Transverse colon (tissue), 4 donors: ENCODE measurements around the gene CFAP97. TPM values are rescaled to one million over a fixed set of nuclear protein-coding genes. Genes with fewer than 3 reads are reported as not detected.

Source experiments
- DNase-seq: peaks from one replicate; pipeline ENCODE4 v3.0.0-alpha.2; 2019
- H3K27ac ChIP-seq, 4 donors: fragments of 200-600 bp; sonication (generic); 2 replicates each; pipeline ENCODE4 v1.5.1; 2016 to 2018; ENCODE audit warnings: inconsistent platforms in 4 of 4
- H3K27me3 ChIP-seq: fragments of 200-600 bp; sonication (generic); 2 replicates; pipeline ENCODE4 v1.5.1; 2017; ENCODE audit warnings: inconsistent platforms
- H3K36me3 ChIP-seq, 4 donors: fragments of 200-600 bp; sonication (generic); 2 replicates each; pipeline ENCODE4 v1.5.1; 2017 to 2019; ENCODE audit warnings: inconsistent platforms in 4 of 4
- H3K4me1 ChIP-seq, 4 donors: fragments of 200-600 bp; sonication (generic); 2 replicates each; pipeline ENCODE4 v1.5.1; 2017 to 2020; ENCODE audit warnings: inconsistent platforms in 4 of 4
- H3K4me3 ChIP-seq, 4 donors: fragments of 200-600 bp; sonication (generic); 1 replicate in 1 of 4; 2 replicates in 3 of 4; pipeline versions ENCODE4 v1.5.1 to v1.6.1; 2017 to 2019; ENCODE audit warnings: inconsistent platforms in 4 of 4
- H3K9me3 ChIP-seq, 2 donors: fragments of 200-600 bp; sonication (generic); 2 replicates each; pipeline ENCODE4 v1.5.1; 2017 to 2019; ENCODE audit warnings: inconsistent platforms in 2 of 2
- EP300 ChIP-seq: sonication (generic); formaldehyde crosslinking; IDR thresholded peaks from one replicate; pipeline ENCODE4 v1.6.1; 2017; ENCODE audit warnings: antibody characterized with exemption, low read depth
- POLR2A ChIP-seq: fragments of 450-650 bp; IDR thresholded peaks from one replicate; pipeline ENCODE4 v1.6.1; 2016; ENCODE audit warnings: antibody characterized with exemption, mild to moderate bottlenecking, moderate library complexity
- POLR2AphosphoS5 ChIP-seq, 3 donors: sonication (generic); formaldehyde crosslinking; IDR thresholded peaks; one replicate each; pipeline ENCODE4 v1.6.1; 2016; ENCODE audit warnings: antibody characterized with exemption in 3 of 3
- WGBS, 2 donors: methylation state at CpG; one replicate each; pipeline ENCODE4 v1.1.5; 2018; ENCODE audit warnings: low coverage in 1 of 2; 5-methylcytosine and 5-hydroxymethylcytosine counted together
- in situ Hi-C, 4 donors: fragments of 200-750 bp; cut with MboI; loops; one replicate each; pipeline versions ENCODE4 v1.15.0 to v1.15.1; 2017; ENCODE audit warnings: low sequenced_read_pairs in 3 of 4, low pct_ligation_motif_present in 1 of 4, low pct_unique_long_range_greater_than_20kb in 1 of 4
- intact Hi-C: fragments of 100-400 bp; cut with DNase I; formaldehyde crosslinking; loops from one replicate; pipeline ENCODE4 v1.15.1; 2023; ENCODE audit warnings: low total_unique reads
- total RNA-seq, 4 donors: library from RNA; depleted of rRNA; stranded (reverse); fragments of >200 nt; gene quantifications; one replicate each; pipeline ENCODE4 v1.1.0, GENCODE V29; 2016
- TF ChIP-seq, protein P1 (sequence below), 5 experiments: fragments of 200-600 bp in 3 of 5; fragments of 450-650 bp in 2 of 5; sonication (generic) in 3 of 5; IDR thresholded peaks; 1 replicate in 2 of 5; 2 replicates in 3 of 5; pipeline ENCODE4 v1.5.1; 2016 to 2017; ENCODE audit warnings: antibody characterized with exemption in 5 of 5, inconsistent platforms in 3 of 5, mild to moderate bottlenecking in 2 of 5, moderate library complexity in 1 of 5

The CFAP97 gene
- total RNA-seq, 4 donors from 2014 or later: 4.6 to 17.1 (median 9.3) TPM

GRCh38 chr4:185145572-185145971 is 58.2 kb downstream of the CFAP97 start:
- Histone ChIP-seq H3K27ac (peak overlapping the region; percentile 82 to 92 (median 87)), H3K9me3 (no peaks in the 10 kb centered on the region), H3K4me1 (peaks cover 8 to 30% (median 19%) of the 10 kb centered on the region in 4 donors), H3K27me3 (no peaks in the 10 kb centered on the region), H3K4me3 (no peak overlapping the region), H3K36me3 (peaks cover 0 to 8% (median 0%) of the 10 kb centered on the region in 4 donors)
- WGBS, 2 donors: 88 to 100% methylated on average over 2 to 13 of the region's 13 CpGs
- no peak for DNase-seq
- in situ Hi-C loops (no loop called here), intact Hi-C loops (no loop called here)
- TF ChIP-seq POLR2A: no peak
- no peak for TF ChIP-seq POLR2AphosphoS5 (IDR thresholded peaks at IDR 0.05)
- TF ChIP-seq EP300: no peak
- TF ChIP-seq, protein P1, sequence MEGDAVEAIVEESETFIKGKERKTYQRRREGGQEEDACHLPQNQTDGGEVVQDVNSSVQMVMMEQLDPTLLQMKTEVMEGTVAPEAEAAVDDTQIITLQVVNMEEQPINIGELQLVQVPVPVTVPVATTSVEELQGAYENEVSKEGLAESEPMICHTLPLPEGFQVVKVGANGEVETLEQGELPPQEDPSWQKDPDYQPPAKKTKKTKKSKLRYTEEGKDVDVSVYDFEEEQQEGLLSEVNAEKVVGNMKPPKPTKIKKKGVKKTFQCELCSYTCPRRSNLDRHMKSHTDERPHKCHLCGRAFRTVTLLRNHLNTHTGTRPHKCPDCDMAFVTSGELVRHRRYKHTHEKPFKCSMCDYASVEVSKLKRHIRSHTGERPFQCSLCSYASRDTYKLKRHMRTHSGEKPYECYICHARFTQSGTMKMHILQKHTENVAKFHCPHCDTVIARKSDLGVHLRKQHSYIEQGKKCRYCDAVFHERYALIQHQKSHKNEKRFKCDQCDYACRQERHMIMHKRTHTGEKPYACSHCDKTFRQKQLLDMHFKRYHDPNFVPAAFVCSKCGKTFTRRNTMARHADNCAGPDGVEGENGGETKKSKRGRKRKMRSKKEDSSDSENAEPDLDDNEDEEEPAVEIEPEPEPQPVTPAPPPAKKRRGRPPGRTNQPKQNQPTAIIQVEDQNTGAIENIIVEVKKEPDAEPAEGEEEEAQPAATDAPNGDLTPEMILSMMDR (IDR thresholded peaks at IDR 0.05): no peak

- in situ Hi-C loops (no loop called here), intact Hi-C loops (no loop called here)
- Histone ChIP-seq H3K27me3 (peaks cover 3% of the 10 kb centered on the region), H3K36me3 (peaks cover 0 to 8% (median 0%) of the 10 kb centered on the region in 4 donors), H3K4me1 (peaks cover 8 to 30% (median 19%) of the 10 kb centered on the region in 4 donors), H3K27ac (peak overlapping the region; percentile 82 to 92 (median 87)), H3K9me3 (no peaks in the 10 kb centered on the region), H3K4me3 (peak overlapping the region in 2 of 4 donors; percentile 7 to 56)
- 73 to 82% methylated on average over 2 to 16 of the region's 16 CpGs for WGBS, 2 donors
- TF ChIP-seq POLR2AphosphoS5 (IDR thresholded peaks at IDR 0.05): no peak
- TF ChIP-seq POLR2A: no peak
- TF ChIP-seq, protein P1 (IDR thresholded peaks at IDR 0.05): no peak
- TF ChIP-seq EP300: no peak
- DNase-seq: no peak
These were observed 59.1 kb downstream of the CFAP97 start for GRCh38 chr4:185144601-185145240.

DNA sequence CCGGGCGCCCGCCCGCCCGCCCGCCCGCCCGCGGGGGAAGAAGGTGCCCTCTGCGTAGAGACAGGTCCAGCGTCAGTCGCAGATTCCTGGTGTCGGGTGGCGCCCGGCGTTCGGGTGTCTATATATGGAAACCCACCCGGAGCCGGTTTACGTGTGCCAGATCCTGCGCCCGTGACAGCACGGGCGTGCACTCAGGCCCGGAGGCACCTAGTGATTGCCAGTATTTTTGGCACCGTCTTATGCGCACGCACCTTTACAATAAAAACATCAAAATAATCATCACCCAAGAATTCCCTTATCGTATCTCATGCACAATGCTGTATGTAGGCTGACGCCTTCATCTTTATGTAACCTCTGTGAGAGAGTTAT is 60.2 kb downstream of the CFAP97 start:
- intact Hi-C loops: no loop called here

DNA sequence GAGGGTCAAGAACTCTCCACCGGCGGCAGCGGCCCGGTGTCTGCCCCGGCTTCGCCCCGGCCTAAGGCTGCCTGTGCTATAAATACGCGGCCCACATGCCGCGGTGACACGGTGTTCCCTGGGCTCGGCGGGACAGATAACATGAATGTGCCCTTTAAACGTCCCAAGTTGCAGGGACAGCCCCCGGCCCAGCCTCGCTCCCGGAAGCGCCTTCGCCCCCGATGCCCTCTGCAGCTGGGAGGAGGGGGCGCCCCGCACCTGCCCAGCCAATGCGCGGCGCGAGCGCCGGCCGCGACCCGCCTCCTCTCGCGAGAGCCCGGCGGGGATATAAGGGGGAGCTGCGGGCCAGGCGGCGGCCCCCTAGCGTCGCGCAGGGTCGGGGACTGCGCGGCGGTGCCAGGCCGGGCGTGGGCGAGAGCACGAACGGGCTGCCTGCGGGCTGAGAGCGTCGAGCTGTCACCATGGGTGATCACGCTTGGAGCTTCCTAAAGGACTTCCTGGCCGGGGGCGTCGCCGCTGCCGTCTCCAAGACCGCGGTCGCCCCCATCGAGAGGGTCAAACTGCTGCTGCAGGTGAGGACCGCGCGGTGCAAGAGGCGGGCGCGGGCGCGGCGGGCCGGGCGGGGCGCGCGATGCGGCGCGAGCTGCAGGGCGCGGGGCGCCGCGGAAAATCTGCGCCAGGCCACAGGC is 60.7 kb downstream of the CFAP97 start, which contains the start of gene SLC25A4:
SLC25A4 (plus strand) TSS at position 355 of the 689 bp plus-strand sequence; CDS start at position 462, 107 bp downstream.
- Histone ChIP-seq H3K27me3 (peaks cover 8% of the 10 kb centered on the region), H3K4me1 (peaks cover 8 to 30% (median 19%) of the 10 kb centered on the region in 4 donors), H3K27ac (peak within 1 kb of the TSS; percentile 82 to 92 (median 87)), H3K9me3 (no peaks in the 10 kb centered on the region), H3K4me3 (peak within 1 kb of the TSS; percentile 32 to 76 (median 58)), H3K36me3 (peaks cover 0 to 8% (median 0%) of the 10 kb centered on the region in 4 donors)
- in situ Hi-C loops: no loop called here
- intact Hi-C loops: no loop called here
- WGBS, 2 donors: 0% methylated on average over 8 of the region's 87 CpGs; no CpG with 5 or more reads in 1 of the 2 donors
- TF ChIP-seq POLR2A (peak; percentile 90), EP300 (no peak), POLR2AphosphoS5 (IDR thresholded peaks at IDR 0.05) (peak; percentile 91 to 98 (median 97))
- TF ChIP-seq, protein P1 (IDR thresholded peaks at IDR 0.05): peak; percentile 23 to 78 (median 50)
- DNase-seq: peak; percentile 89

More for the DNA sequence above, 60.2 kb downstream of the CFAP97 start:
- peaks cover 0 to 8% (median 0%) of the 10 kb centered on the region in 4 donors for H3K36me3 ChIP-seq
- H3K27ac ChIP-seq: peak overlapping the region; percentile 82 to 92 (median 87)
- DNase-seq: peak; percentile 58
- in situ Hi-C loops: no loop called here
- H3K9me3 ChIP-seq: no peaks in the 10 kb centered on the region
- H3K27me3 ChIP-seq: peaks cover 7% of the 10 kb centered on the region
- TF ChIP-seq, protein P1 (IDR thresholded peaks at IDR 0.05): no peak
- peak in 2 of 3 donors; percentile 8 to 35 for TF ChIP-seq POLR2AphosphoS5 (IDR thresholded peaks at IDR 0.05)
- peak overlapping the region; percentile 29 to 76 (median 58) for H3K4me3 ChIP-seq
- peaks cover 8 to 30% (median 19%) of the 10 kb centered on the region in 4 donors for H3K4me1 ChIP-seq
- 4% methylated on average over 7 to 16 of the region's 30 CpGs for WGBS, 2 donors
